Keratinocyte (primary cell): Measurements from ENCODE around the gene C9orf43.
"Not testable (repeated sequence)": the region's sequence is repeated elsewhere in the genome, so short reads cannot be mapped to it uniquely, and the experiment has no call there.

Experiments used
- CTCF ChIP-seq, 3 experiments: IDR thresholded peaks in 1 of 3; conservative IDR thresholded peaks in 1 of 3; optimal IDR thresholded peaks in 1 of 3; 2 replicates in 2 of 3; 3 replicates in 1 of 3; pipeline versions ENCODE3 to v1.5.1; 2011; ENCODE audit warnings: low read length in 3 of 3, mild to moderate bottlenecking in 3 of 3, moderate library complexity in 2 of 3, control low read depth in 1 of 3, inconsistent platforms in 1 of 3; ENCODE audit not compliant: insufficient read depth in 2 of 3; ENCODE audit errors: extremely low read depth in 1 of 3
- EZH2 ChIP-seq: IDR thresholded peaks from one replicate; pipeline ENCODE4 v1.6.1; 2012; ENCODE audit warnings: inconsistent platforms, mild to moderate bottlenecking, low read length, moderate library complexity

- TF ChIP-seq EZH2; CTCF (optimal IDR thresholded peaks at IDR 0.05 in 1 of 3, IDR thresholded peaks at IDR 0.05 in 1 of 3, conservative IDR thresholded peaks at IDR 0.05 in 1 of 3; ENCODE audit: extremely low read depth in 1 of 3, insufficient read depth in 2 of 3, low read length in 3 of 3): not testable (repeated sequence)
These were observed 27.2 kb downstream of the C9orf43 start for GRCh38 chr9:113437716-113438115.
